Trophoblast cell (in vitro differentiated cells and primary cell): ENCODE results near the gene CNNM4.

Experiments
- DNase-seq, 2 donors: peaks; one replicate each; pipeline ENCODE4 v3.0.0-alpha.2; 2016
- H2AFZ ChIP-seq: 2 replicates; pipeline ENCODE4 v1.6.1; 2013; ENCODE audit warnings: low read length, moderate library complexity, mild to moderate bottlenecking; ENCODE audit not compliant: insufficient read depth, poor library complexity
- H2AK5ac ChIP-seq: 2 replicates; pipeline ENCODE4 v1.6.1; 2013; ENCODE audit warnings: mild to moderate bottlenecking, low read length
- H2BK120ac ChIP-seq: 2 replicates; pipeline ENCODE4 v1.6.1; 2013; ENCODE audit warnings: low read length, mild to moderate bottlenecking, moderate library complexity; ENCODE audit not compliant: insufficient read depth, poor library complexity
- H2BK12ac ChIP-seq: 2 replicates; pipeline ENCODE4 v1.6.1; 2013; ENCODE audit warnings: mild to moderate bottlenecking, low read length, moderate library complexity
- H2BK5ac ChIP-seq: 2 replicates; pipeline ENCODE4 v1.6.1; 2013; ENCODE audit warnings: low read length, low read depth, moderate library complexity, mild to moderate bottlenecking; ENCODE audit not compliant: poor library complexity
- H3K14ac ChIP-seq: 2 replicates; pipeline ENCODE4 v1.6.1; 2013; ENCODE audit warnings: mild to moderate bottlenecking, low read length
- H3K18ac ChIP-seq: 2 replicates; pipeline ENCODE4 v1.6.1; 2013; ENCODE audit warnings: mild to moderate bottlenecking, low read length
- H3K23ac ChIP-seq: 2 replicates; pipeline ENCODE4 v1.6.1; 2013; ENCODE audit warnings: low read length
- H3K27ac ChIP-seq: 2 replicates; pipeline ENCODE4 v1.5.1; 2013; ENCODE audit warnings: low read depth, mild to moderate bottlenecking, inconsistent platforms, low read length, moderate library complexity
- H3K27me3 ChIP-seq: 2 replicates; pipeline ENCODE4 v1.6.1; 2013; ENCODE audit warnings: inconsistent platforms, mild to moderate bottlenecking, low read length, moderate library complexity; ENCODE audit not compliant: insufficient read depth
- H3K36me3 ChIP-seq, 2 experiments: 1 replicate in 1 of 2; 2 replicates in 1 of 2; pipeline ENCODE4 v1.6.1; 2013; ENCODE audit warnings: low read length in 2 of 2, mild to moderate bottlenecking in 2 of 2, moderate library complexity in 1 of 2; ENCODE audit not compliant: insufficient read depth in 2 of 2, control insufficient read depth in 1 of 2
- H3K4ac ChIP-seq: 2 replicates; pipeline ENCODE4 v1.6.1; 2013; ENCODE audit warnings: low read depth, mild to moderate bottlenecking, low read length, moderate library complexity
- H3K4me1 ChIP-seq, 2 experiments: 1 replicate in 1 of 2; 2 replicates in 1 of 2; pipeline ENCODE4 v1.6.1; 2013; ENCODE audit warnings: low read length in 2 of 2, mild to moderate bottlenecking in 2 of 2, moderate library complexity in 1 of 2; ENCODE audit not compliant: insufficient read depth in 2 of 2, control insufficient read depth in 1 of 2
- H3K4me2 ChIP-seq: 2 replicates; pipeline ENCODE4 v1.6.1; 2013; ENCODE audit warnings: inconsistent platforms, mild to moderate bottlenecking, low read length, moderate library complexity
- H3K4me3 ChIP-seq: 2 replicates; pipeline ENCODE4 v1.5.1; 2013; ENCODE audit warnings: mild to moderate bottlenecking, low read depth, low read length, inconsistent platforms
- H3K79me1 ChIP-seq: one replicate; pipeline ENCODE4 v1.6.1; 2013; ENCODE audit warnings: low read length
- H3K79me2 ChIP-seq: 2 replicates; pipeline ENCODE4 v1.6.1; 2013; ENCODE audit warnings: low read length, mild to moderate bottlenecking; ENCODE audit not compliant: control insufficient read depth, insufficient read depth, poor library complexity
- H3K9ac ChIP-seq: 2 replicates; pipeline ENCODE4 v1.6.1; 2013; ENCODE audit warnings: mild to moderate bottlenecking, low read length
- H3K9me3 ChIP-seq: 2 replicates; pipeline ENCODE4 v1.6.1; 2013; ENCODE audit warnings: low read depth, mild to moderate bottlenecking, control low read depth, inconsistent platforms, low read length; ENCODE audit not compliant: insufficient read depth
- H4K12ac ChIP-seq: 2 replicates; pipeline ENCODE4 v1.6.1; 2013; ENCODE audit warnings: low read depth, mild to moderate bottlenecking, low read length, moderate library complexity
- H4K8ac ChIP-seq: 2 replicates; pipeline ENCODE4 v1.6.1; 2013; ENCODE audit warnings: low read depth, mild to moderate bottlenecking, low read length, moderate library complexity
- H4K91ac ChIP-seq: one replicate; pipeline ENCODE4 v1.6.1; 2013; ENCODE audit warnings: low read depth, mild to moderate bottlenecking, low read length, moderate library complexity
- WGBS: extraction: QIAGEN DNeasy Blood & Tissue Kit; methylation state at CpG from one replicate; pipeline ENCODE4 v1.1.7; 2013; ENCODE audit warnings: missing lambda C conversion rate; ENCODE audit not compliant: insufficient read length, insufficient coverage; ENCODE audit errors: extremely low coverage; 5-methylcytosine and 5-hydroxymethylcytosine counted together

The CNNM4 gene

GRCh38 chr2:96835830-96836229 lies 75.1 kb downstream of the CNNM4 start:
- DNase-seq = no peak
- Histone ChIP-seq H3K4me1 (peaks cover 21% of the 10 kb centered on the region in 2 experiments), H4K91ac (no peak overlapping the region), H3K27ac (no peak overlapping the region), H2BK12ac (no peak overlapping the region), H2AK5ac (no peak overlapping the region), H3K23ac (no peak overlapping the region), H3K79me1 (peaks cover 7% of the 10 kb centered on the region), H4K12ac (no peak overlapping the region), H4K8ac (no peak overlapping the region), H3K14ac (no peak overlapping the region), H2BK120ac (no peak overlapping the region), H3K27me3 (no peaks in the 10 kb centered on the region), H3K9ac (no peak overlapping the region), H3K18ac (no peak overlapping the region), H3K36me3 (peaks cover 2 to 18% of the 10 kb centered on the region in 2 experiments), H3K79me2 (no peaks in the 10 kb centered on the region), H2AFZ (no peak overlapping the region), H3K4me3 (no peak overlapping the region), H2BK5ac (no peak overlapping the region), H3K4ac (no peak overlapping the region), H3K4me2 (no peak overlapping the region), H3K9me3 (no peaks in the 10 kb centered on the region)
- WGBS = no CpG with 5 or more reads among the region's 4 CpGs

DNA sequence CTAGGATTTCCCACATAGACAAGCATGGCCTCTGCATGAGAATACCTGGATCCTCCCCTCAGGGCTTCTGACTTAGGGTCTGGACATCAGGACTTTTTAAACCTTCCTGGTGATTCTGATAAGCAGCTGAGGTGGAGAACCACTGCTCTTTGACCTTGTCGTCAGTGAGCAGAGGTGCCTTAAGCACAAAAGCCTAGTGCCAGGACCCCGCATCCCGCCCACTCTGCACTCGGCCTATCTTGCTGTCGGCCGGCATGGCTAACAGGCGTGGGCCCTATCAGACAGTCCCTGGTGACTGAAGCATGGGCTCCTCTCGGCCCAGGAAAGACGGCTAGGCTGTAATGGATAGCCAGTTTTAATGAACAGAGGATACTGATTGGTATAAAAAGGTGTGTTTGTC lies 76.9 kb downstream of the CNNM4 start:
- H2BK5ac ChIP-seq = no peak overlapping the region
- no peak overlapping the region for H3K4me2 ChIP-seq
- H3K79me1 ChIP-seq = peaks cover 7% of the 10 kb centered on the region
- no peak overlapping the region for H2BK120ac ChIP-seq
- no peaks in the 10 kb centered on the region for H3K9me3 ChIP-seq
- no peak overlapping the region for H3K9ac ChIP-seq
- peak overlapping the region; percentile 35 for H3K27ac ChIP-seq
- no peaks in the 10 kb centered on the region for H3K79me2 ChIP-seq
- no CpG with 5 or more reads among the region's 9 CpGs for WGBS
- H2BK12ac ChIP-seq = no peak overlapping the region
- H2AFZ ChIP-seq = no peak overlapping the region
- no peak overlapping the region for H3K23ac ChIP-seq
- H4K91ac ChIP-seq = no peak overlapping the region
- H3K4me3 ChIP-seq = no peak overlapping the region
- DNase-seq = no peak
- H2AK5ac ChIP-seq = no peak overlapping the region
- no peak overlapping the region for H3K4ac ChIP-seq
- peaks cover 2 to 13% of the 10 kb centered on the region in 2 experiments for H3K36me3 ChIP-seq
- no peak overlapping the region for H3K18ac ChIP-seq
- no peaks in the 10 kb centered on the region for H3K27me3 ChIP-seq
- H4K8ac ChIP-seq = no peak overlapping the region
- no peak overlapping the region for H3K14ac ChIP-seq
- peaks cover 14 to 16% of the 10 kb centered on the region in 2 experiments for H3K4me1 ChIP-seq
- no peak overlapping the region for H4K12ac ChIP-seq

DNA sequence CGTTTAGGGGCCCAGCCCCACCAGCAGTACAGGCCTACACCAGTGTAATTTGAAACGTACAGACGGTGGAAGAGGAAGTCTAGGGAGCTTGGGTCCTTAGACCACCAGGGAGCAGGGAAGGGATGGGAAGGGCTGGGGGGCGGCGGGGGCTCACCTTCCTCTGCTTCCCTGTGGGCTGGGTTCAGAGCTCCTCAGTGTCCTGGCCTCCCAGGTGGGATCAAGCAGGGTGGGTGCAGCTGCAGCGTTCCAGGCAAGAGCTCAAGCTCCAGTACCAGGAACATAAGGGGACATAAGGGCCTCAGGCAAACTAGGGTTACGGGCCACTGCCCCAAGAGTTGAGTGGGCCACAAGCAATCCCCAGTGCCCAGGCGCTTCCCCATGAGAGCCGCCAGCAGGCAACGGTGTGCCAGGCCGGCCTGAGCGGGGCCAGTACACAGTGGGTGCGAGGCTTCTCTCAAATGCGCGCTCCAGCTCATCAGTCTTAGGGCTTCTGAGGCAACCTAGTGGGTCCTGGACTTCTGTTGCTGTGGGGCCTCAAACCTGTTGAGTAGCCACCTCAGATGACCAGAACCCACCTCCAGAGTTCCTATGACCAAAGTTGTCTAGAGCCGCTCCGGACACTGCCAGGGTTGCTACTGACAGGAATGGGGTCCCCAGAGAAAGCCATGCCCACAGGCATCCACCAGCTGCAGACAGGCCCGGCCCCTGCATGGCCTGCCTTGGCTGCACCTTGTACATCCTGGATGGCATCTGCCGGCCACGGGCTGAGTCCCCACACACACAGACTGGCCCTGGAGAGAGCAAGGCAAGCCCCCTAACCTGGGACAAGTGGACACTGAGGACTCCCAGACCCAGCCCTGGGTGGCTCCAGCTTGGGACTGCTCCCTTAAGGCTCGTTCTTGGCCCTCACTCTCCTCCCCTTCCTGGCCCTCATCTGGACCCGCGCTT lies 77.9 kb downstream of the CNNM4 start:
- Histone ChIP-seq H3K4me1 (peaks cover 8 to 12% of the 10 kb centered on the region in 2 experiments), H4K91ac (no peak overlapping the region), H2AK5ac (no peak overlapping the region), H4K12ac (no peak overlapping the region), H3K27ac (no peak overlapping the region), H3K18ac (no peak overlapping the region), H2BK5ac (no peak overlapping the region), H3K9ac (no peak overlapping the region), H2BK120ac (no peak overlapping the region), H3K27me3 (no peaks in the 10 kb centered on the region), H3K4me3 (no peak overlapping the region), H2AFZ (no peak overlapping the region), H3K9me3 (no peaks in the 10 kb centered on the region), H3K79me1 (peaks cover 4% of the 10 kb centered on the region), H3K79me2 (no peaks in the 10 kb centered on the region), H3K36me3 (peaks cover 2 to 13% of the 10 kb centered on the region in 2 experiments), H4K8ac (no peak overlapping the region), H3K4me2 (no peak overlapping the region), H3K14ac (no peak overlapping the region), H3K4ac (no peak overlapping the region), H2BK12ac (no peak overlapping the region), H3K23ac (no peak overlapping the region)
- no peak for DNase-seq
- WGBS = no CpG with 5 or more reads among the region's 23 CpGs

DNA sequence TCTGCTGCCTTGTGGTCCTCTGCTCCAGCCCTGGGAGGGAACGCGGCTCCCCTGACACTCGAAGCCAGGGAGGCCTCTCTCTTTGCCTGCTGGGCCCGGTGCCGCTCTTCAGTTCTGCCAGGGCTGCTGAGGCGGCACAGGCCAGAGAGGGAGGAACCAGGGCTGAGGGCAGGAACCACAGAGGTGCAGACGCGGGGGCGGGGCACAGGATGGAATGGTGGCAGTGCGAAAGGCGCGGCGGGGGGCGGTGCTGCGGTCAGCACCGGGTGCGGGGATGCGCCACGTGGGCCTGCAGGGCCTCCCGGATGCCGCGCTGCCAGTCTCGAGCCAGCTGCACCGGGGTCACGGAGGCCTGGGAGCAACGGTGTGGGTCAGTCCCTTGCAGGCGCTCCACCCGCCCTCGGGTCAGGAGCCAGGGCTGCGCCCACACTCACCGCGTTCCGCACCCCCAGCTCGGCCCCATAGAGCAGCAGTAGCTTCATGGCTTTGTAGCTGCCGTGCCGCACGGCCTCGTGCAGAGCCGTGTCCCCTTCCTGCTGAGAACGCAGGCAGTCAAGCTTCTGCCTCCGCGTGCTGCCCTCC lies 78.7 kb downstream of the CNNM4 start:
- Histone ChIP-seq H3K4me2 (no peak overlapping the region), H3K27ac (no peak overlapping the region), H3K4me3 (no peak overlapping the region), H3K4me1 (peaks cover 8 to 12% of the 10 kb centered on the region in 2 experiments), H3K14ac (no peak overlapping the region), H2BK5ac (no peak overlapping the region), H4K91ac (no peak overlapping the region), H2AK5ac (no peak overlapping the region), H3K9me3 (no peaks in the 10 kb centered on the region), H2BK12ac (no peak overlapping the region), H3K4ac (no peak overlapping the region), H4K12ac (no peak overlapping the region), H3K18ac (no peak overlapping the region), H3K36me3 (peaks cover 2 to 13% of the 10 kb centered on the region in 2 experiments), H3K23ac (no peak overlapping the region), H3K9ac (no peak overlapping the region), H2BK120ac (no peak overlapping the region), H3K27me3 (no peaks in the 10 kb centered on the region), H3K79me2 (no peaks in the 10 kb centered on the region), H4K8ac (no peak overlapping the region), H3K79me1 (peaks cover 4% of the 10 kb centered on the region), H2AFZ (no peak overlapping the region)
- no CpG with 5 or more reads among the region's 42 CpGs for WGBS
- DNase-seq = no peak
